ENCODE data around the gene SPTA1.
"Not testable (repeated sequence)": the region's sequence is repeated elsewhere in the genome, so short reads cannot be mapped to it uniquely, and the experiment has no call there.

The SPTA1 gene

GRCh38 chr1:158686111-158687009 lies at the start of gene SPTA1:
SPTA1 (minus strand) TSS chr1:158686715; CDS start chr1:158686517, 198 bp downstream.
- DNase-seq (ENCODE audit: low read depth in 4 of 4, low spot score in 1 of 4) = no peak

GRCh38 chr1:158735848-158736247 lies 49.3 kb upstream of the SPTA1 start:
- DNase-seq (ENCODE audit: low read depth in 4 of 4, low spot score in 1 of 4) = no peak

GRCh38 chr1:158732524-158732923 lies 46.0 kb upstream of the SPTA1 start:
- DNase-seq (ENCODE audit: low read depth in 4 of 4, low spot score in 1 of 4) = no peak

GRCh38 chr1:158731707-158732106 lies 45.2 kb upstream of the SPTA1 start:
- no peak for DNase-seq (ENCODE audit: low read depth in 4 of 4, low spot score in 1 of 4)

GRCh38 chr1:158730453-158730852 lies 43.9 kb upstream of the SPTA1 start:
- no peak for DNase-seq (ENCODE audit: low read depth in 4 of 4, low spot score in 1 of 4)

- no peak for DNase-seq (ENCODE audit: low read depth in 4 of 4, low spot score in 1 of 4)
These were observed 42.2 kb upstream of the SPTA1 start for GRCh38 chr1:158728510-158729225.

- DNase-seq (ENCODE audit: low read depth in 4 of 4, low spot score in 1 of 4) = no peak
These were observed 37.9 kb upstream of the SPTA1 start for GRCh38 chr1:158724442-158724841.

- DNase-seq (ENCODE audit: low read depth in 4 of 4, low spot score in 1 of 4) = no peak
These were observed 34.1 kb upstream of the SPTA1 start, which contains the start of gene OR6K3 for GRCh38 chr1:158720620-158721019. OR6K3 (minus strand) TSS chr1:158720720; CDS start chr1:158718115, 2,605 bp downstream.

GRCh38 chr1:158719664-158720063 lies 33.1 kb upstream of the SPTA1 start:
- DNase-seq (ENCODE audit: low read depth in 4 of 4, low spot score in 1 of 4) = no peak

- no peak for DNase-seq (ENCODE audit: low read depth in 4 of 4, low spot score in 1 of 4)
These were observed 30.8 kb upstream of the SPTA1 start for GRCh38 chr1:158717344-158717743.

- no peak for DNase-seq (ENCODE audit: low read depth in 4 of 4, low spot score in 1 of 4)
These were observed 29.8 kb upstream of the SPTA1 start for GRCh38 chr1:158716335-158716734.

GRCh38 chr1:158714754-158715153 lies 28.2 kb upstream of the SPTA1 start:
- no peak for DNase-seq (ENCODE audit: low read depth in 4 of 4, low spot score in 1 of 4)

GRCh38 chr1:158711098-158711497 lies 24.6 kb upstream of the SPTA1 start:
- DNase-seq (ENCODE audit: low read depth in 4 of 4, low spot score in 1 of 4) = no peak

GRCh38 chr1:158706096-158706495 lies 19.6 kb upstream of the SPTA1 start:
- DNase-seq (ENCODE audit: low read depth in 4 of 4, low spot score in 1 of 4) = no peak

- no peak for DNase-seq (ENCODE audit: low read depth in 4 of 4, low spot score in 1 of 4)
These were observed 14.0 kb upstream of the SPTA1 start, which contains the start of gene OR6K2 for GRCh38 chr1:158700552-158700951. OR6K2 (minus strand) TSS chr1:158700652; CDS start chr1:158700652, 0 bp downstream.

- no peak for DNase-seq (ENCODE audit: low read depth in 4 of 4, low spot score in 1 of 4)
These were observed 8.1 kb upstream of the SPTA1 start for GRCh38 chr1:158694596-158694995.

- no peak for DNase-seq (ENCODE audit: low read depth in 4 of 4, low spot score in 1 of 4)
These were observed 5.8 kb upstream of the SPTA1 start for GRCh38 chr1:158692356-158692755.

- DNase-seq (ENCODE audit: low read depth in 4 of 4, low spot score in 1 of 4) = no peak
These were observed 5.4 kb upstream of the SPTA1 start for GRCh38 chr1:158691907-158692306.

- DNase-seq (ENCODE audit: low read depth in 4 of 4, low spot score in 1 of 4) = not testable (repeated sequence)
These were observed 4.6 kb upstream of the SPTA1 start for GRCh38 chr1:158691149-158691548.

- no peak for DNase-seq (ENCODE audit: low read depth in 4 of 4, low spot score in 1 of 4)
These were observed 3.4 kb upstream of the SPTA1 start for GRCh38 chr1:158689875-158690274.

GRCh38 chr1:158689110-158689509 lies 2.6 kb upstream of the SPTA1 start:
- DNase-seq (ENCODE audit: low read depth in 4 of 4, low spot score in 1 of 4) = no peak

GRCh38 chr1:158688343-158688742 lies 1.8 kb upstream of the SPTA1 start:
- not testable (repeated sequence) for DNase-seq (ENCODE audit: low read depth in 4 of 4, low spot score in 1 of 4)

Data from stimulated activated CD4-positive, alpha-beta T cell treated with anti-CD3 and anti-CD28 coated beads, Interleukin-1b, Interleukin-23, amount 100 ng/mL, for 24 hours (primary cell).